BLaER1 treated with 17β-estradiol and CSF1 and Interleukin-3, amounts not matched to agents 10 nM and 100 nM (cell line): Measurements from ENCODE around the gene SMIM22.

ENCODE experiments used
- H3K27ac ChIP-seq, 11 experiments: shearing (Covaris generic); formaldehyde crosslinking; 2 replicates each; pipeline ENCODE4 v1.8.1; 2022
- H3K27me3 ChIP-seq, 11 experiments: shearing (Covaris generic); formaldehyde crosslinking; 2 replicates each; pipeline ENCODE4 v1.8.1; 2022
- H3K36me3 ChIP-seq, 11 experiments: shearing (Covaris generic); formaldehyde crosslinking; 2 replicates each; pipeline ENCODE4 v1.8.1; 2022
- H3K4me1 ChIP-seq, 10 experiments: shearing (Covaris generic); formaldehyde crosslinking; 2 replicates each; pipeline ENCODE4 v1.8.1; 2022
- H3K4me2 ChIP-seq, 11 experiments: shearing (Covaris generic); formaldehyde crosslinking; 2 replicates each; pipeline ENCODE4 v1.8.1; 2022
- H3K4me3 ChIP-seq, 10 experiments: shearing (Covaris generic); formaldehyde crosslinking; 2 replicates each; pipeline ENCODE4 v1.8.1; 2022
- H3K9ac ChIP-seq, 11 experiments: shearing (Covaris generic); formaldehyde crosslinking; 2 replicates each; pipeline ENCODE4 v1.8.1; 2022
- H3K9me3 ChIP-seq, 11 experiments: shearing (Covaris generic); formaldehyde crosslinking; replicated peaks in 1 of 11; 2 replicates each; pipeline ENCODE4 v1.8.1; 2022
- H4K20me1 ChIP-seq, 11 experiments: shearing (Covaris generic); formaldehyde crosslinking; 2 replicates each; pipeline ENCODE4 v1.8.1; 2022
- Cebpa-rat ChIP-seq, 11 experiments: shearing (Covaris generic); IDR thresholded peaks; 2 replicates each; pipeline ENCODE4 v1.8.1; 2022

SMIM22 gene

GRCh38 chr16:4752351-4753100 is 42.6 kb upstream of the SMIM22 start:
- no peak overlapping the region for H3K27ac ChIP-seq
- H3K9me3 ChIP-seq: peaks cover 0 to 15% (median 13%) of the 10 kb centered on the region in 11 experiments; a peak in 18 of 22 replicates
- no peak overlapping the region for H3K4me3 ChIP-seq
- no peak for TF ChIP-seq Cebpa-rat (IDR thresholded peaks at IDR 0.05)
- peak overlapping the region in 4 of 11 experiments; percentile 8 to 34 (median 28); a peak in 3 of 22 replicates for H3K4me2 ChIP-seq
- H3K27me3 ChIP-seq: no peaks in the 10 kb centered on the region
- peak overlapping the region in 2 of 11 experiments; percentile 25 to 47; a peak in 2 of 22 replicates for H3K9ac ChIP-seq
- H3K36me3 ChIP-seq: peaks cover 60 to 84% (median 73%) of the 10 kb centered on the region in 11 experiments
- H3K4me1 ChIP-seq: peaks cover 15 to 36% (median 26%) of the 10 kb centered on the region in 10 experiments
- H4K20me1 ChIP-seq: peaks cover 0 to 60% (median 41%) of the 10 kb centered on the region in 11 experiments; a peak in 15 of 22 replicates

GRCh38 chr16:4753227-4753626 is 41.9 kb upstream of the SMIM22 start:
- Histone ChIP-seq H3K4me1 (peaks cover 8 to 29% (median 19%) of the 10 kb centered on the region in 10 experiments; a peak in 19 of 20 replicates), H3K9ac (no peak overlapping the region), H3K27me3 (no peaks in the 10 kb centered on the region), H3K4me3 (no peak overlapping the region), H3K27ac (no peak overlapping the region), H4K20me1 (peaks cover 0 to 55% (median 35%) of the 10 kb centered on the region in 11 experiments; a peak in 13 of 22 replicates), H3K9me3 (peaks cover 0 to 15% (median 13%) of the 10 kb centered on the region in 11 experiments; a peak in 18 of 22 replicates), H3K36me3 (peaks cover 63 to 91% (median 80%) of the 10 kb centered on the region in 11 experiments), H3K4me2 (0 out of 22 replicates have a peak overlapping the region, but pooled peaks of 1 of the 11 experiments have one; percentile 34)
- TF ChIP-seq Cebpa-rat (IDR thresholded peaks at IDR 0.05): no peak

- H3K4me2 ChIP-seq: no peak overlapping the region
- no peak for TF ChIP-seq Cebpa-rat (IDR thresholded peaks at IDR 0.05)
- H3K4me3 ChIP-seq: no peak overlapping the region
- H3K4me1 ChIP-seq: peaks cover 0 to 13% (median 2%) of the 10 kb centered on the region in 10 experiments; a peak in 11 of 20 replicates
- H3K9me3 ChIP-seq: peaks cover 0 to 15% (median 13%) of the 10 kb centered on the region in 11 experiments; a peak in 18 of 22 replicates
- H3K27ac ChIP-seq: no peak overlapping the region
- no peaks in the 10 kb centered on the region for H3K27me3 ChIP-seq
- peaks cover 79 to 100% (median 94%) of the 10 kb centered on the region in 11 experiments for H3K36me3 ChIP-seq
- no peak overlapping the region for H3K9ac ChIP-seq
- H4K20me1 ChIP-seq: peaks cover 0 to 47% (median 30%) of the 10 kb centered on the region in 11 experiments; a peak in 13 of 22 replicates
These were observed 40.3 kb upstream of the SMIM22 start for GRCh38 chr16:4754865-4755264.

GRCh38 chr16:4755687-4756086 is 39.5 kb upstream of the SMIM22 start:
- TF ChIP-seq Cebpa-rat (IDR thresholded peaks at IDR 0.05): no peak
- Histone ChIP-seq H4K20me1 (peaks cover 0 to 52% (median 33%) of the 10 kb centered on the region in 11 experiments; a peak in 13 of 22 replicates), H3K9me3 (peaks cover 0 to 15% (median 13%) of the 10 kb centered on the region in 11 experiments; a peak in 18 of 22 replicates), H3K4me1 (peaks cover 0 to 9% (median 0%) of the 10 kb centered on the region in 10 experiments; a peak in 5 of 20 replicates), H3K4me3 (no peak overlapping the region), H3K36me3 (peaks cover 86 to 100% (median 99%) of the 10 kb centered on the region in 11 experiments), H3K4me2 (no peak overlapping the region), H3K9ac (no peak overlapping the region), H3K27ac (no peak overlapping the region), H3K27me3 (no peaks in the 10 kb centered on the region)

GRCh38 chr16:4760221-4760910 is 34.8 kb upstream of the SMIM22 start:
- H3K27me3 ChIP-seq: no peaks in the 10 kb centered on the region

GRCh38 chr16:4762205-4762604 is 33.0 kb upstream of the SMIM22 start:
- Histone ChIP-seq H3K36me3 (peaks cover 72 to 86% (median 81%) of the 10 kb centered on the region in 11 experiments), H3K9ac (peak overlapping the region in 10 of 11 experiments; percentile 11 to 56 (median 42); a peak in 12 of 22 replicates)
- TF ChIP-seq Cebpa-rat (IDR thresholded peaks at IDR 0.05): no peak

More at GRCh38 chr16:4760221-4760910, 34.8 kb upstream of the SMIM22 start:
- H3K36me3 ChIP-seq: peaks cover 83 to 100% (median 96%) of the 10 kb centered on the region in 11 experiments
- H3K9me3 ChIP-seq: peaks cover 0 to 8% (median 7%) of the 10 kb centered on the region in 11 experiments; a peak in 17 of 22 replicates
- peaks cover 17 to 36% (median 22%) of the 10 kb centered on the region in 10 experiments for H3K4me1 ChIP-seq
- H3K27ac ChIP-seq: no peak overlapping the region
- peaks cover 0 to 54% (median 26%) of the 10 kb centered on the region in 11 experiments; a peak in 15 of 22 replicates for H4K20me1 ChIP-seq
- no peak overlapping the region for H3K4me2 ChIP-seq
- no peak overlapping the region for H3K9ac ChIP-seq
- no peak overlapping the region for H3K4me3 ChIP-seq
- no peak for TF ChIP-seq Cebpa-rat (IDR thresholded peaks at IDR 0.05)

GRCh38 chr16:4763791-4764190 is 31.4 kb upstream of the SMIM22 start:
- H3K4me2 ChIP-seq: 0 out of 22 replicates have a peak overlapping the region, but pooled peaks of 1 of the 11 experiments have one; percentile 2
- H3K27me3 ChIP-seq: no peaks in the 10 kb centered on the region
- H3K9ac ChIP-seq: peak overlapping the region in 4 of 11 experiments; percentile 2 to 55 (median 30); a peak in 5 of 22 replicates
- no peak for TF ChIP-seq Cebpa-rat (IDR thresholded peaks at IDR 0.05)
- peaks cover 63 to 70% (median 67%) of the 10 kb centered on the region in 11 experiments for H3K36me3 ChIP-seq
- no peak overlapping the region for H3K27ac ChIP-seq
- no peak overlapping the region for H3K4me3 ChIP-seq
- H3K9me3 ChIP-seq: no peaks in the 10 kb centered on the region
- peaks cover 37 to 61% (median 46%) of the 10 kb centered on the region in 10 experiments for H3K4me1 ChIP-seq
- peaks cover 0 to 62% (median 29%) of the 10 kb centered on the region in 11 experiments; a peak in 15 of 22 replicates for H4K20me1 ChIP-seq

More at GRCh38 chr16:4762205-4762604, 33.0 kb upstream of the SMIM22 start:
- Histone ChIP-seq H3K4me3 (no peak overlapping the region), H3K4me1 (peaks cover 27 to 47% (median 33%) of the 10 kb centered on the region in 10 experiments), H4K20me1 (peaks cover 0 to 62% (median 29%) of the 10 kb centered on the region in 11 experiments; a peak in 15 of 22 replicates), H3K9me3 (no peaks in the 10 kb centered on the region), H3K4me2 (peak overlapping the region in 8 of 11 experiments; percentile 20 to 39 (median 32); a peak in 11 of 22 replicates), H3K27ac (0 out of 22 replicates have a peak overlapping the region, but pooled peaks of 1 of the 11 experiments have one; percentile 4), H3K27me3 (no peaks in the 10 kb centered on the region)
